Calu3 (cell line): ENCODE results near the gene CDC42BPB. TPM values are rescaled to one million over a fixed set of nuclear protein-coding genes. Genes with fewer than 3 reads are reported as not detected.

Experiments used
- BruUV-seq: library from RNA; stranded (reverse); fragments of 400-500 nt; replicated peaks from 2 replicates; lab custom pipeline; 2021; lab: Mats Ljungman, UMichigan
- CTCF ChIA-PET: fragments of 300-600 bp; sonication (Branson Sonifier 250); formaldehyde crosslinking; loops from one replicate; lab custom pipeline; 2022; ENCODE audit warnings: antibody characterized with exemption; lab: Charles Lee
- DNase-seq: peaks from one replicate; pipeline ENCODE4 v3.0.0; 2022
- H3K27ac Mint-ChIP-seq: one replicate; pipeline ENCODE4 v1.8.0; 2022; ENCODE audit warnings: mixed read lengths; ENCODE audit not compliant: unreplicated experiment
- H3K27me3 Mint-ChIP-seq: one replicate; pipeline ENCODE4 v1.8.0; 2022; ENCODE audit warnings: mixed read lengths; ENCODE audit not compliant: unreplicated experiment
- H3K36me3 Mint-ChIP-seq: one replicate; pipeline ENCODE4 v1.8.0; 2022; ENCODE audit warnings: mild to moderate bottlenecking, moderate library complexity, mixed read lengths; ENCODE audit not compliant: insufficient read depth, unreplicated experiment
- H3K4me1 Mint-ChIP-seq: one replicate; pipeline ENCODE4 v1.8.0; 2022; ENCODE audit warnings: mild to moderate bottlenecking, low read depth, mixed read lengths; ENCODE audit not compliant: unreplicated experiment
- H3K4me3 Mint-ChIP-seq: one replicate; pipeline ENCODE4 v1.8.0; 2022; ENCODE audit warnings: mild to moderate bottlenecking, low read depth, moderate library complexity, mixed read lengths; ENCODE audit not compliant: unreplicated experiment
- H3K9me3 Mint-ChIP-seq: one replicate; pipeline ENCODE4 v1.8.0; 2022; ENCODE audit warnings: low read depth, mixed read lengths; ENCODE audit not compliant: unreplicated experiment
- CTCF ChIP-seq: fragments of 200-600 bp; IDR thresholded peaks from one replicate; pipeline ENCODE4 v1.8.0; 2022; ENCODE audit warnings: antibody characterized with exemption; ENCODE audit not compliant: unreplicated experiment
- intact Hi-C: fragments of 100-400 bp; cut with micrococcal nuclease; formaldehyde crosslinking; loops from one replicate; pipeline ENCODE4 v1.10.0; 2022; ENCODE audit not compliant: unreplicated experiment
- total RNA-seq: library from RNA; stranded (reverse); gene quantifications from 2 replicates; pipeline ENCODE4 v1.2.3, GENCODE V29; 2022

The CDC42BPB gene
- total RNA-seq, 1 experiment from 2014 or later = 98.7 TPM

GRCh38 chr14:103078860-103079587, 21.7 kb upstream of the CDC42BPB start:
- Mint-ChIP-seq H3K4me1 (peaks cover 9% of the 10 kb centered on the region), H3K4me3 (no peak overlapping the region), H3K9me3 (no peaks in the 10 kb centered on the region), H3K27me3 (peaks cover 2% of the 10 kb centered on the region), H3K27ac (no peak overlapping the region), H3K36me3 (peaks cover 16% of the 10 kb centered on the region)
- BruUV-seq = no TSS peak
- no peak for TF ChIP-seq CTCF
- intact Hi-C loops = loop anchor here (2.0 kb wide), 1 partner anchor 214 kb away; no protein-coding TSS in a partner anchor
- DNase-seq = no peak
- CTCF ChIA-PET = interaction anchor here (0.7 kb wide), 2 partner anchors 92 to 339 kb away, joined by 6 read pairs; no protein-coding TSS in a partner anchor

GRCh38 chr14:103078420-103078749, 21.0 kb upstream of the CDC42BPB start:
- Mint-ChIP-seq H3K27me3 (no peaks in the 10 kb centered on the region), H3K4me1 (peaks cover 9% of the 10 kb centered on the region), H3K36me3 (peaks cover 19% of the 10 kb centered on the region), H3K9me3 (no peaks in the 10 kb centered on the region), H3K4me3 (no peak overlapping the region), H3K27ac (no peak overlapping the region)
- intact Hi-C loops = loop anchor here (2.0 kb wide), 1 partner anchor 214 kb away; no protein-coding TSS in a partner anchor
- BruUV-seq = no TSS peak
- peak; percentile 9 for TF ChIP-seq CTCF
- DNase-seq = peak; percentile 81
- CTCF ChIA-PET = interaction anchor here (0.7 kb wide), 2 partner anchors 92 to 340 kb away, joined by 6 read pairs; no protein-coding TSS in a partner anchor

- intact Hi-C loops = loop anchor here (5.0 kb wide), 1 partner anchor 43 kb away; no protein-coding TSS in a partner anchor
- peak overlapping the region; percentile 76 for H3K4me3 Mint-ChIP-seq
- no peak for TF ChIP-seq CTCF
- H3K4me1 Mint-ChIP-seq = peaks cover 20% of the 10 kb centered on the region
- H3K27ac Mint-ChIP-seq = peak overlapping the region; percentile 96
- no peaks in the 10 kb centered on the region for H3K9me3 Mint-ChIP-seq
- BruUV-seq = no TSS peak
- no peaks in the 10 kb centered on the region for H3K27me3 Mint-ChIP-seq
- peak; percentile 91 for DNase-seq
- peaks cover 55% of the 10 kb centered on the region for H3K36me3 Mint-ChIP-seq
- CTCF ChIA-PET = interaction anchor here (0.6 to 1.7 kb wide), 13 partner anchors 9 to 480 kb away, joined by 3 to 23 read pairs (median 3); partner anchors contain the start of gene EXOC3L4
Measured at GRCh38 chr14:103074729-103075367, 17.5 kb upstream of the CDC42BPB start.

GRCh38 chr14:103073876-103074728, 16.8 kb upstream of the CDC42BPB start:
- CTCF ChIA-PET = interaction anchor here (0.5 to 1.7 kb wide), 11 partner anchors 8 to 479 kb away, joined by 3 to 23 read pairs (median 3); partner anchors contain the start of gene EXOC3L4
- no peaks in the 10 kb centered on the region for H3K9me3 Mint-ChIP-seq
- H3K36me3 Mint-ChIP-seq = peaks cover 60% of the 10 kb centered on the region
- H3K4me3 Mint-ChIP-seq = peak overlapping the region; percentile 76
- no peaks in the 10 kb centered on the region for H3K27me3 Mint-ChIP-seq
- peak overlapping the region; percentile 96 for H3K27ac Mint-ChIP-seq
- TF ChIP-seq CTCF = no peak
- peak; percentile 49 for DNase-seq
- no TSS peak for BruUV-seq
- H3K4me1 Mint-ChIP-seq = peaks cover 20% of the 10 kb centered on the region
- intact Hi-C loops = loop anchor here (5.0 kb wide), 1 partner anchor 42 kb away; no protein-coding TSS in a partner anchor
